HG03571 (cell line): Measurements from ENCODE around the gene KRTAP8-1.

Source experiments
- ATAC-seq: cut with Tn5 transposase; IDR thresholded peaks from one replicate; pipeline ENCODE4 v1.9.1; 2021; ENCODE audit not compliant: unreplicated experiment

KRTAP8-1 gene, protein sequence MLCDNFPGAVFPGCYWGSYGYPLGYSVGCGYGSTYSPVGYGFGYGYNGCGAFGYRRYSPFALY

DNA sequence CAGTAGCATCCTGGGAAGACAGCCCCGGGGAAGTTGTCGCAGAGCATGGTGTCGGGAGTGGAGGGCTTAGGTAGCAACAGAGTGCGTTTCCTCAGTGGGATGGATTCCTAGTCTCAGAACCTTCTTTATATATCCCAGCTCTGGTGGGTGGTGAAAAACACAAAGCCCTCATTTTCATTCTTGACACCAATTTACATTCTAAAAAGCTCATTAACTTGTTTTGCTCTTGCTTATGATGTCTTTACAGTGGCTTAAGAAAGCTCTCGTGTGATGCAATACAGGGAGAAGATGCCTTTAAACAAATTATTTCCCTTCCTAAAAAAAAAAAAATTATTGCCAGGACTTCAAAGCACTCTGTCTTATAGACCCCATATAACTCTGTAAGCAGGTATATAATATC is at the start of gene KRTAP8-1:
KRTAP8-1 (minus strand) TSS at position 101 of the 400 bp plus-strand sequence; CDS start at position 47, 54 bp downstream.
- ATAC-seq, result no peak

DNA sequence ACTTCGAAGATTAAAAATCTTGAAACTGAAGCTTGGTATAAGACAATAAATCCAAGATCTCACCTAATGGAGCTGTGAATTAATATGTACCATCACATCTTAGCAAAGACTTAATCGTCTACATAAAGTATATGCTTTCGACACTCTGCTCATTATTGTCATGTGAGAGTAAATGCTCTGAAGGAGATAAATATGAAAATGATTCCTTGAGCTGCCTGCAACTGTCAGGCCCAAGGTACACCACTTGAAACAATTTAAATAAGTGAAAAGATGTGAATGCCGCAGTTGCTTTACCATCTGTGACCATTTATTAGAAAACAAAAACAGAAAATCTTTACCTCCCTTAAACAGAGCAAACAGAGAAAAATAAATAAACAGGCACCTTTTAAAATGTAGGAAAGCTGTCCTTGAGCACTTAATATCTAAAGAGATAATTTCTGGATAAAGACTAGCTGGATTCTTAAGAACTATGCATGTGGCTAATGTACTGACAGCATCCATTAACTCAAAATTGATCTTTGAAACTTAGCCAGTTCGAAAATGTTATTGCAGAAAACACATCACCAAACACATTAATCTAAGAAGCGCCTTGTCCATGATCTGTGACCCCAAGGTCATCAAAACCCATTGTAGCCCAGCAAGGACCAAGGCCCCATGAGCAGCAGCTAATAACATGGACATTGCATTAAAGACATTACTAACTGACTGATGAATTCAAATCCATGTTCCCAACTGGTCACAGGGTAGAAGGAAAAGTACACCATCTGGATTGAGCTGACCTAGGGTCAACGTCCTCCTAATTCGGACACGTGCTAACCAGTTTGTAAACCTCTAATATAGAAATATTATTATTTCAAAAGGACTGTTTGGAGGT is 34.8 kb upstream of the KRTAP8-1 start:
- ATAC-seq, result no peak

DNA sequence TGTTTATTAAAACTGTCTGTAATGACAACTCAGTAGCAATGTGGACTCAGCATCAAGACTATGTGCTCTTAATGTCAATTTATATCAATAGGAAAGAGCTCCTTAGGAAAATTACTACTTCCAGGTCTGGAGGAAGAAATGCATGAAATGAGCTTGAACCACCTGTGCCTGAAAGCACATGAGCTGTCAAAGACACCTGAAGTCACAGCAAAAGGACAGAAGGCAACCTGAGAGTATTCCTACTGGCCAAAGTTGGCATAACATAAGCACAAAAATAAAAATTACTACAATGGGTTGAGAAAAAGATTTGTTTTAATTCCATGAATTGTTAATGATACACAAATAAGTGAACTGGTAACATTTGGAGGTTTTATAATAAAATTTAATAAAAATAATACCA is 29.9 kb upstream of the KRTAP8-1 start:
- ATAC-seq, result no peak

DNA sequence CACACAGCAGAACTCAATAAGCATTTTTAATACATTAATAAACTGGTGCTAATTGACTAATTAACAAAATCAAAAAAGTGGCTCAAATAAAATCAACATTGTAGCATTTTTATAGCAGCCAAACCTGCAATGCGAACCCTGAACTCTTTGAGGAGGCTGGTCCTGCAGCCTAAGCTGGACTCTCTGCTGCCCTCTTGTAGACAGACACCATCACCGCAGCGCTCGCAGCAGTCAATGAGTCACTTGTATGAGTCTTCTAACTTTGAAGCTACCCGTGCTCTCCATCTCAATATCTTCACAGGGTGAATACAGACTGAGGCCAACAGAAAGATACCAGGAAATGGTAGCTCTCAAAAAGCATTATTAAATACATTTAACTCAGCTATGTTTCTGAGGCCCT is 26.2 kb upstream of the KRTAP8-1 start:
- ATAC-seq, result no peak

DNA sequence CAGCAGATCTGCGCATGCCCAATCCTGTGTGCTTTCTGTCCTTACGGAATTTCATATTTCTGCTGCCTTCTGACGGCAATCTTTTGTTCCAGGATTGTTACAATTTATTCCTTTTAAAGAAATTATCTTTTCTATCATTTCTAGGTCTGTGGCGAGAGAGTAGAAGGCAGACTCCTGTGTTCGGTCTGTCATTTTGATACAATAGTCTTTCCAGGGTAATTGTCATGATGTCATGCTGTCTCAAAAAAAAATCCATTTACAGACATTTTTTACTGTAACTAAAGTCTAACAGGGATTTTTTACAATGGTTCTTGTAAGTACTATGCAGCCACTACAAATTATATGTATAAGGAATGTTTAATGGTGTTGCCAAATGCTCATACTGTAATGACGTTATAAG is 25.5 kb upstream of the KRTAP8-1 start:
- no peak for ATAC-seq

DNA sequence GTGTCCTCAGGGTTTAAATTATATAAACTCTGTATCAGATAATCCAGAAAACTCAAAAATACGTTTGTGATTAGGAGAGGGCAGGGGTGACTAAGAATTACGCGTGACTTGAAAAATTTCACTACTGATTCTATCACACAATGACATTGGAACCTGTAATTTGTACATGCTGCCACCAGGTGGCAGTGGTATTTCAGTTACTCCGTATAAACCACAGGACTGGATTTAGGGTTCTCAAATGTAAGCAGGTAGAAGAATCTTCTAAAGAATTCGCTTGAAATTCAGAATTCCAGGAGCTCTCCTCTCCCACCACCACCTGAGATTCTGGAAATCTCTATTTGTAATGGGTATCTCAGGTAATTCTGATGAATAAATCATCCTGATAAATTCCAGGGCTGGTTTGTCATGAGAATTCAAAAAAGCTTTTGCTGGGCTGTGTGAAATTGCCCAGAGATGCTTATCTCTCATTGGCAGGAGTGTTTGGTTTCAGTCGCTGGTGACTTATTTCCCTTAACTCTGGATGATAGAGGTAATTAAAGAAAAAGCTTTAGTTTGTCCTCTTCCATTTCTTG is 18.2 kb upstream of the KRTAP8-1 start:
- no peak for ATAC-seq

DNA sequence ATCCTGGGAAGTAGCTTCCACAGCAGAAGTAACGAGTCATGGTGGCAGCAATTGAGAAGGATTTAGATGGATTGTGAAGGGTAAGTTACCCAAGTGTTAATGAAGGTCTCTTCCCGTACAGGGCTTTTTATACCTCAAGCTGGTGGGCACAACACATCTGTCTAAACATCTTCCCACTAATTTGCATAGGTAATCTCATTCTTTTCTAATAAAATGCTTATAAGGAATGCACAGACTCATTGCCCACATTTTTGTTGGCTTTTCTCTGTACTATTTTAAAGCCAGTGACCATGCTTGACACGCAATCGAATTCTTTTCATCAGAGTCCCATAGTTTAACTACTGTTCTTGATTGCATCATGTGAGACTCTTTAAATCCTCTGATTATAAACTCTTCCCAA is 16.6 kb upstream of the KRTAP8-1 start, which contains the start of gene KRTAP7-1:
KRTAP7-1 (minus strand) TSS at position 101 of the 400 bp plus-strand sequence; CDS start at position 40, 61 bp downstream.
- ATAC-seq, result no peak

DNA sequence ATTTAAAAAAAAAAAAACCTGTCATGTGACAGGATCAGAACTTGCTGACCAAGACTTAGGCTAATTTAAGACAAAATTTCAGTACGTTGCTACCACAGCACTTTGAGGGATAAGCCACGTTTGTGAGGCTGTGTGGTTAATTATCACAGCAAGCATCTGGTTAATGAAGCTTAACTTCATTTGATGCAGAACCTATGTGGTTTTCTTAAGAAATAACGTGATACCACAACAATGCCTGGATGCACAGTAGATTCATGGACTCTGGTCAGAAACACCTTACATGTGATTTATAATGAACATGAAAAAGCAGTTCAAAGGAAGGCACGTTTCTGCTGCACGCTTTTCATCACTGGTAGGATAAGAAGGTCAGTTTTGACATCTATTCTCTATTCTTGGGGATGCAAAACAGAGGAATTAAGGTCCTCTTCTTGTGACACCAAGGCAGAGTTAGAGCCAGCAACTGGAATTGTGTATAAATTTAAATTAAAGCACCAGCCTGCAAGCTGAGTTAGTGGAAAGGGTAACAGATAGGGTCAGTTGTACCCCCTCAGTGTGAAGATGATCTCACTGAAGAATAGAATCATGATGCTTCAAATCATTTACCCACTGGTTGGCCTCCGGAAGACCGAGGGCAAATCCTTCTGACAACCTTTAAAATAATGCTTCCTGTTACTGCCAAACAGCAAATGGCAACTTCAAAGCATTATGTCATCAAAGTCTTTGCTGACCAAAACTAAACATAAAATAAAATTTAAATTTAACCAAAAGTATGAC is 6.0 kb upstream of the KRTAP8-1 start:
- ATAC-seq, result no peak

DNA sequence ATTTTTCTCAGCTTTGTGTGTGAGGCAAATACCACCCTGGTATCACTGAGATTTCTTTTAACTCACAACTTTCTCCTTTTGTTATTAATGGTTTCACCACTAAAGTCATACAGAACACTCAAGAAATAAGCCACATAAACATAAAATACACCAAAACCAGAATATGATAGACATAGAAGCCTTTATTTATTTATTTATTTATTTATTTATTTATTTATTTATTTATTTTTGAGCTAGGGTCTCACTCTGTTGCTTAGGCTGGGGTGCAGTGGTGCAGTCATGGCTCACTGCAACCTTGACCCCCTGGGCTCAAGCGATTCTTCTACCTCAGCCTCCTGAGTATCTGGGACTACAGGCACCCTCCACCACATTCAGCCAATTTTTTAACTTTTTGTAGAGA is 12.5 kb downstream of the KRTAP8-1 start:
- no peak for ATAC-seq

DNA sequence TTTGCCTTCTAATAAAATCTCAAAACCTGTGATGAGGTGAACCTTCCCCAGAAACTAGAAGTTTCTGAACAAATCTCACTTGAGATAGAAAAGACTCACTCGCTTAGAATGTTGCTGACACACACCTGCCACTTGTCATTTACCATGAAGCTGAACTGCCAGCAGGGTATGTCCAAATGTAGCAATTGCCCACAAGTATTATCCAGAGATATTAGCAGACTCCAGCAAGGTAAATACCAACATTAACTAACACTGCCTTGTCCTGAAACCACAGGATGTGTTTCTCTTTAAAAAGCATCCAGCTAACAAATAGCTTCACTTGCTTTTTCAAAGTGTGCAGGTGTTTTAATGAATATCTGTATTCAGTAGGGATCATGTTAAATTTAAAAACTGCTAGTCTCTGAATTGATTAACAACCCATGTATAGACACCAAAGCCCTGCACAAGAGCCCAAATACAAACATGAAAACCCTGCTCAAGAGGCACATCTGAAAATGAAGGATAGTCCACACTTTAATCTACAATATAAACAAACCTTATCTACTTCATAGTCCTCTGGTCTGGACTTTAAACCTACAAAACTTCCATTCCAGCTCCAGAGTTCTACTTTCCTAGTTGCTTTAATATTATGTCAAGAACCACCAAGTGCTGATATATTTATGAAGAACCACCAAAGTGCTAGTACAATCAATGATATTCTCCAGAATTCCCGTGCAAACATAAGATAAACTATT is 19.3 kb downstream of the KRTAP8-1 start:
- ATAC-seq, result no peak

DNA sequence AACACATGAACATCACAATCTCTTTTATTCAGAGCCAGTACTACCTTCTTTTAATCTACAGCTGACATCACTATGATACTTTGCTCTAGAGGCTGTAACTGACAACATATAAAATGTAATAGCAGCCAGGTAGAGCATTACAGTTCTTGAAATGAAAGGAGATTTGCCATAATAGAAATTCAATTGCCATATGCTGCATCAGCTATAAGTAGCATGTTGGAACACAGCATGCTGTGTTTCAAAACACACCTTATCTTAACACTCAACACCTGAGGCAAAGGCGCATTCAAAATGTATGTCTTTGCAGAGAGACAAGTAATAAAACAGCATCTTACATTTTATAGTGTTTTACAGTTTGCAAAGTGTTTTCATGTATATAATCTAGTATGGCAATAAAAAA is 33.8 kb downstream of the KRTAP8-1 start:
- no peak for ATAC-seq

DNA sequence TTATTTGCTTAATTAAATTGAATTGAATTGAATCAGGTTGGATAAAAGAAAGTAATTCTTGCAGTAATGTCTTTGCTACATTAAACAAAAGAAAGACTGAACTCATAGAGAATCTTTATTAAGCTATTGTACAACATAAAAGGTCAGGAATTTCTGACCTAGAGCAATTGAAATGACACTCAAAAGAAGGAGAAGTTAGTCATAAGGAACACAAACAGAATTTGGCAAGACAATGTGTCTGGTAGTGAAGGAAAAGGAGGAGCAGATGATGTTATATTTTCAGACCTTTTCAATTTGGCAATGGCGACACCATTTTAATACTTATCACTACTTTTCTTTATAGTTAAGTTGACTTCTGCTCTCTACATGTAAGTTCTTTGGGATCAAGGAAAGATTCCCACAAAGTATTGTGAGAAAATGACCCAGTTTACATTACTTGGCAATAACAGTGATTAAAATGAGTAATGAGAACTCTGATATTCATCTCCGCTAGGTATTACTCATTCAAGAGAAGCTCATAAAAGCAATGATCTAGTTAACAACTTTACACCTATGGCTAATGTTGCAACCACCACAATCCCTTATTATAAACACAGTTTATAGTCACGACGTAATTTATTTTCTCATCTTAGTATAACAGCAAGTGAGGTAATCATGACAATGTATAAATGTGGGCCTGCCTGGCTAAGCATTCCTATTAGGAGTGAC is 43.2 kb downstream of the KRTAP8-1 start:
- no peak for ATAC-seq
